Bronchial epithelial cell (primary cell): ENCODE data around the gene CELA1. TPM values are rescaled to one million over a fixed set of nuclear protein-coding genes. Genes with fewer than 3 reads are reported as not detected.

ENCODE experiments used
- DNase-seq: peaks from one replicate; pipeline ENCODE4 v3.0.0-alpha.2; 2010; ENCODE audit warnings: low read depth
- FAIRE-seq: peaks from 2 replicates; lab custom pipeline; 2011; peaks lifted over from hg19 to GRCh38; lab: Jason Lieb, UNC
- H3K27me3 ChIP-seq: 2 replicates; pipeline ENCODE4 v1.5.1; 2011; ENCODE audit warnings: low read length; ENCODE audit not compliant: control insufficient read depth, insufficient read depth
- H3K36me3 ChIP-seq: 2 replicates; pipeline ENCODE4 v1.5.1; 2011; ENCODE audit warnings: low read length; ENCODE audit not compliant: control insufficient read depth, insufficient read depth
- H3K4me3 ChIP-seq: 2 replicates; pipeline ENCODE4 v1.5.1; 2011; ENCODE audit warnings: mild to moderate bottlenecking, low read depth, low read length, control low read depth
- total RNA-seq: library from RNA; depleted of rRNA; stranded (reverse); fragments of >200 nt; gene quantifications from 2 replicates; pipeline ENCODE4 v1.2.1, GENCODE V29; 2014
- TF ChIP-seq, protein P1 (sequence below): IDR thresholded peaks from 2 replicates; pipeline ENCODE4 v1.5.1; 2011; ENCODE audit warnings: mild to moderate bottlenecking, moderate library complexity, low read length, control low read depth, inconsistent platforms; ENCODE audit not compliant: insufficient read depth, severe bottlenecking

Gene CELA1
- total RNA-seq, 1 donor from 2014 or later: not detected

DNA sequence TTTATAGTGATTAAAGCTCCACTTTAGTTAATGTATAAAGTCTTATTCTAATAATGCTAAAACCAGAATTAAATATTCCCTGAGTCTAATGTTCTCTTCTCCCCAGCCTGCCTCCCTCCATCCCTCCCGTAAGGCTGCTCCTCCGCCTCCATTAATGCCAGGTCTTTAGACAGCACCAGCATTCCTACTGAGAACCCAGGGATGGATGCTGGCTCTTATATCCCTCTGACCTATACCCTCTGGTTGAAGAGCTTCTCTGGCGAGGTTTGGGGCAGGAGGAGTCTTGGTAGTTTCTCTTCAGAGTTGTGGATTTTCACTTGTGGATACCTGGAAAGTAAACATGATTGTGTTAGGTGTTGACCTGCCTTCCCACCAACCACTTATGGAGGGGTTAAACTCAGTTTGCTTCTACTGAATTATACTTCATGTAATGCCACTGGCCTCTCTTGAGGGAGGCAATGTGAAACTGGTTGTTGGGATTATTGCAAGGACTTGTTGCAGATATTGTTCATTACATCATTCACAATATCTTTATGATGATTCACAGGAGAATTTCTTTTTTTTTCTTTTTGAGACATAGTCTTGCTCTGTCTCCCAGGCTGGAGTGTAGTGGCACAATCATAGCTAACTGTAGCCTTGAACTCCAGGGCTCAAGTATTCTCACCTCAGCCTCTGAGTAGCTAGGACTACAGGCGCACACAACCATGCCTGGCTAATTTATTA is 65.1 kb downstream of the CELA1 start:
- DNase-seq (peak; percentile 94), FAIRE-seq (no peak)
- Histone ChIP-seq H3K36me3 (no peaks in the 10 kb centered on the region), H3K27me3 (no peaks in the 10 kb centered on the region), H3K4me3 (no peak overlapping the region)
- TF ChIP-seq, protein P1, sequence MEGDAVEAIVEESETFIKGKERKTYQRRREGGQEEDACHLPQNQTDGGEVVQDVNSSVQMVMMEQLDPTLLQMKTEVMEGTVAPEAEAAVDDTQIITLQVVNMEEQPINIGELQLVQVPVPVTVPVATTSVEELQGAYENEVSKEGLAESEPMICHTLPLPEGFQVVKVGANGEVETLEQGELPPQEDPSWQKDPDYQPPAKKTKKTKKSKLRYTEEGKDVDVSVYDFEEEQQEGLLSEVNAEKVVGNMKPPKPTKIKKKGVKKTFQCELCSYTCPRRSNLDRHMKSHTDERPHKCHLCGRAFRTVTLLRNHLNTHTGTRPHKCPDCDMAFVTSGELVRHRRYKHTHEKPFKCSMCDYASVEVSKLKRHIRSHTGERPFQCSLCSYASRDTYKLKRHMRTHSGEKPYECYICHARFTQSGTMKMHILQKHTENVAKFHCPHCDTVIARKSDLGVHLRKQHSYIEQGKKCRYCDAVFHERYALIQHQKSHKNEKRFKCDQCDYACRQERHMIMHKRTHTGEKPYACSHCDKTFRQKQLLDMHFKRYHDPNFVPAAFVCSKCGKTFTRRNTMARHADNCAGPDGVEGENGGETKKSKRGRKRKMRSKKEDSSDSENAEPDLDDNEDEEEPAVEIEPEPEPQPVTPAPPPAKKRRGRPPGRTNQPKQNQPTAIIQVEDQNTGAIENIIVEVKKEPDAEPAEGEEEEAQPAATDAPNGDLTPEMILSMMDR: no peak

Other genes starting within 250 kb of the CELA1 start
- 7.1 and 7.6 TPM in 2 replicates for gene TFCP2, start 173.5 kb downstream of the CELA1 start, total RNA-seq
- gene POU6F1, start 128.6 kb downstream of the CELA1 start, total RNA-seq: 0.26 and 0.64 TPM in 2 replicates
- gene DAZAP2, start 107.9 kb downstream of the CELA1 start, total RNA-seq: 50.5 and 69.1 TPM in 2 replicates
- gene SMAGP, start 76.3 kb downstream of the CELA1 start, total RNA-seq: 7.4 and 23.8 TPM in 2 replicates
- under 0.01 TPM in 1 of 2 replicates, not detected in the other for gene BIN2, start 22.5 kb downstream of the CELA1 start, total RNA-seq
- gene GALNT6, start 44.7 kb upstream of the CELA1 start, total RNA-seq: 14.0 and 39.2 TPM in 2 replicates
- gene SLC4A8, start 78.2 kb upstream of the CELA1 start, total RNA-seq: 0.26 and 0.64 TPM in 2 replicates
- gene SCN8A, start 244.6 kb upstream of the CELA1 start, total RNA-seq: under 0.01 and 0.77 TPM in 2 replicates